NB4 (cell line): ENCODE measurements around the gene GORAB.

Experiments
- DNase-seq: peaks from one replicate; pipeline ENCODE4 v3.0.0; 2010; ENCODE audit warnings: low read depth
- H3K4me3 ChIP-seq: one replicate; pipeline ENCODE4 v1.5.1; 2011; ENCODE audit warnings: mild to moderate bottlenecking, low read depth, low read length, moderate library complexity
- CTCF ChIP-seq: IDR thresholded peaks from one replicate; pipeline ENCODE4 v1.5.1; 2012; ENCODE audit warnings: low read depth, low read length
- MYC ChIP-seq: IDR thresholded peaks from 2 replicates; pipeline ENCODE4 v1.6.1; 2011; ENCODE audit warnings: low read depth, low read length
- POLR2A ChIP-seq: IDR thresholded peaks from 2 replicates; pipeline ENCODE4 v1.6.1; 2011; ENCODE audit warnings: mild to moderate bottlenecking; ENCODE audit not compliant: insufficient read length; ENCODE audit errors: extremely low read depth
- TF ChIP-seq, protein P1 (sequence below): IDR thresholded peaks from 2 replicates; pipeline ENCODE4 v1.6.1; 2011; ENCODE audit warnings: low read depth, low read length

The GORAB gene

DNA sequence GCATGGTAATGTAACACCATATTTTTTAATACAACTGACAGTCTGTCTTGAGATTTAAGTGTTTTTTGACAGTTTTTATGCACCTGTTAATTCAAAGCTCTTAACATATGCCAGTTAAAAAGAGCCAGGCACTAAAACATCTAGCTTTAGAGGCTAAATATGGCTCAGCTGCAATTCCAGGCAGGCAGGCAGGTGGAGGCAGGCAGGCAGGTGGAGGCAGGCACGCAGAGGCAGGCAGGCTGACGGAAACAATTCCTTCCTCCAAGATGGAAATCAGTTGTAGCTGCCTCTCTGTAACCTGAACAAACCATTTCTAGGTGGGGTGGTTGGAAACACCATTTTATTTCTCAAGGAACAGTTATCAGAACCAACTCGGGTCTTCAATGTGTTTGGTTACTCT lies 51.2 kb downstream of the GORAB start:
- H3K4me3 ChIP-seq = no peak overlapping the region
- TF ChIP-seq, protein P1, sequence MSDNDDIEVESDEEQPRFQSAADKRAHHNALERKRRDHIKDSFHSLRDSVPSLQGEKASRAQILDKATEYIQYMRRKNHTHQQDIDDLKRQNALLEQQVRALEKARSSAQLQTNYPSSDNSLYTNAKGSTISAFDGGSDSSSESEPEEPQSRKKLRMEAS = no peak
- TF ChIP-seq MYC (no peak), CTCF (no peak)
- no peak for DNase-seq

DNA sequence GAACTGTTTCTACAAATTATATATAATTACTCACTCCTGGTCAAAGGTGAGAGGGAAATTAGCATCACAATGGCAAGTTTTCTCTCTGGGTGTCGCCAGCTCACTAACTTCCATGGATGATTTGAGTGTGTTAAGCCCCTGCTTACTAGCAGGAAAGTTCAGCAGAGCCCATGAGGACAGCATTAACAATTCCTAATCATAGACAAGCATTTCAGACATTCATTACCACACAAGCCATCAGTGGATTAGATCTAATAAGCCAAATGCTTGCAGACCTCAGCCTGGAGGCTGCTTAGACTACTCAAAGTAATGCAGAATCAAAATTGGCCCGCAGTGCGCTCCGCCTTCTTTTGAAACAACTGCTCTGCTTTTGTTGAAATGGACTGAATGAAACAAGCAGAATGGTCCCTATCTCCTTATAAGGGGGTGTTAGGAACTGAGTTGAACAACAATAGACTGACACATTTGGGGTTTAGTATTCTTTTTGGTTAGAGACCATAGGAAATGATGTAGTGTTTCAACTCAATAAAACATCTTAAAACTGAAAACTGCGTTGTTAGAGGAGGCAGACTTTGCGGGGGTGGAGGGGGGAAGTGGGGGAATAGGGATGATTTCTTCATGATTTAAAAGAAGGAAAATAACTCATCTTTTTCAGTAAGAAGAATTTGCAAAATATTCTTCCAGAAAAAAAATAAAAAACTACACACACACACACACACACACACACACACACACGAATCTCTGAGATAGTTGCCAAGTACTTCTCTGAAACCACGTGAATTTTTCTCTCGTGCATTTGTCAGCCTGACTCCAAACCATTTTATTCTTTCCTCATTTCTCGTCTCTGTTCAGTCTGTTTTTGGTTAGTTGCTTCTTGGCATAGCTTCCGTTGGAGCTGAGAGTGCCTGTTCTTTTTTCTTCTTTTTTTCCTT lies 54.6 kb downstream of the GORAB start:
- no peak overlapping the region for H3K4me3 ChIP-seq
- DNase-seq = no peak
- TF ChIP-seq MYC (no peak), POLR2A (no peak), CTCF (no peak)
- TF ChIP-seq, protein P1 = no peak

GRCh38 chr1:170587253-170587593 lies 55.3 kb downstream of the GORAB start:
- H3K4me3 ChIP-seq = no peak overlapping the region
- TF ChIP-seq MYC (no peak), CTCF (no peak), POLR2A (no peak)
- TF ChIP-seq, protein P1 = no peak
- no peak for DNase-seq

DNA sequence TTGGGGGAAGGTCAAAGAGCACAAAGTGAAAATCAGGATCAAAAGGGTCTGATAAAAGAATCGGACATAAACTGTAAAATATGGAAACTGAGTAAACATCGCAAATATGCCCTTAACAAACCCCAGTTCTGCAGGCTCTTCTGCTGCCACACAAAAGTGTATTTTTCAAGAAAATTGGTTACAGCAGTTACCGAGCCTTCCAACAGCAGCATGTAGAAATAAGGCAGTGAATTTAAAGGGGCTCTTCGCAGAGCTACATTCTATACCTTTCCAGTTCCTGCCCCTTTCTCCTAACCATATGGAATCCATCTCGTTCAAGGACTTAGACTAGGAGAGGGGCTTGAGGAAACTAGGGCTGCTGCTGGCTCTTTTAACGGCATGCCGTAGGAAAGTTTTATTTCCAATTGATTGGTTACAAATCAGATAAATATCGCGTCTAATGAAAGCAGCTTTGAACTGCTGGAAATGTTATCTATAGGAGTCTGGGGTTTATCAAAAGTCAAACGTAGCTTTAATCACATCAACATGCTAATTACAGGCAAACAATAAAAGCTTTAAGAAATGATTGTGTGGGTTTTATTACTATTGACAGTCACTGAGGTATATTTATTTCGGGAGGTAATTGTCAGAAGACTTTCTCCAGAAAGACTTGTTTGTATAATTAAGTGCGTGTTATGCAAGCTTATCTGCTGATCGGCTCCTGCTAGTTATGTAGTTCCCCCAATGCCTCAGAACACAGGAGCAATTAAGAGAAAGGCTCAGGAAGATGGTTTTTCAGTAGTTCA lies 59.1 kb downstream of the GORAB start:
- no peak overlapping the region for H3K4me3 ChIP-seq
- no peak for DNase-seq
- TF ChIP-seq CTCF (no peak), MYC (no peak), POLR2A (no peak)
- TF ChIP-seq, protein P1 = no peak

DNA sequence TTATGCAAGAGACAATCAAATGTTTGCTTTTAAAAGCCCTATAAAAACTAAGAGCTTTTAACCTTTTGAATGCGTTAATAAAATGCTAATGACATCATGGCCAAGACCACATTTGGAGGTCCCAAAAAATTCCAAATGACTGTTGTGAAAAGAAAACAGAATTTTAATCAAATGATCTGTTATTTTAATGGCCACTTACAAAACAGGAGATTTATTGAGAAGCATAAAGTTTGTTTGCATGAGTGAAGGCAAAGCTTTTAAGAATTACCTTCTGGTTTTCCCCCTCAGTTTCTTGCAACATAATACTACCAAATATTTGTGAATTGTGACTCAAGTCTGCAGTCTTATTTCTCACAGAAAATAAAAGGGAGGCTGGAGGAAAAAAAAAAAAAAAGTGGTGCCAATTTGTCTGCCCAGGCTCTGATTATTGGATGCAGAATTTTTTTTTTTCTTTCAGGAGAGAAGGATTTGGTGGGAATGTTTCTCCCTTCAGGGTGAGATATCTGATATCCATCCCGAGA lies 60.7 kb downstream of the GORAB start:
- no peak for DNase-seq
- no peak overlapping the region for H3K4me3 ChIP-seq
- no peak for TF ChIP-seq MYC
- no peak for TF ChIP-seq CTCF
- TF ChIP-seq, protein P1 = no peak
- no peak for TF ChIP-seq POLR2A
